Left lung (tissue), 10 donors: Measurements from ENCODE around the gene ERC2. TPM values are rescaled to one million over a fixed set of nuclear protein-coding genes. Genes with fewer than 3 reads are reported as not detected.
"Not testable (repeated sequence)": the region's sequence is repeated elsewhere in the genome, so short reads cannot be mapped to it uniquely, and the experiment has no call there.

Experiments
- ATAC-seq: fragments of 200-7000 bp; cut with Tn5 transposase; one replicate; pipeline ENCODE4 v1.9.1; 2020; ENCODE audit warnings: moderate library complexity
- DNase-seq, 4 donors: peaks; one replicate each; pipeline ENCODE4 v3.0.0-alpha.2; 2013 to 2020
- H3K27ac ChIP-seq, 2 donors: fragments of 200-600 bp; sonication (generic) in 1 of 2; one replicate each; pipeline versions ENCODE4 v1.5.0 to v1.8.0; 2020 to 2021
- H3K27me3 ChIP-seq, 2 donors: fragments of 200-600 bp; sonication (generic) in 1 of 2; one replicate each; pipeline versions ENCODE4 v1.5.0 to v1.8.0; 2020 to 2021
- H3K36me3 ChIP-seq, 2 donors: fragments of 200-600 bp; sonication (generic) in 1 of 2; one replicate each; pipeline versions ENCODE4 v1.5.0 to v1.8.0; 2020 to 2021
- H3K4me1 ChIP-seq, 2 donors: fragments of 200-600 bp; one replicate each; pipeline ENCODE4 v1.8.0; 2021
- H3K4me3 ChIP-seq, 2 donors: fragments of 200-600 bp; sonication (generic) in 1 of 2; one replicate each; pipeline versions ENCODE4 v1.5.0 to v1.8.0; 2020 to 2021; ENCODE audit warnings: mild to moderate bottlenecking in 1 of 2
- H3K9me3 ChIP-seq, 2 donors: fragments of 200-600 bp; sonication (generic) in 1 of 2; one replicate each; pipeline versions ENCODE4 v1.5.0 to v1.8.0; 2020 to 2021
- intact Hi-C, 2 donors: fragments of 100-400 bp; cut with DNase I; formaldehyde crosslinking; loops; one replicate each; pipeline versions ENCODE4 v1.11.2 to v1.14.2; 2022
- polyA plus RNA-seq, 6 donors: library from polyadenylated mRNA; unstranded; fragments of 120-200 nt; gene quantifications; one replicate each; pipeline ENCODE4 v1.2.1, GENCODE V29; 2013; ENCODE audit not compliant: insufficient read length in 6 of 6
- total RNA-seq, 2 donors: library from RNA; stranded (reverse); fragmentation: NEBNext Ultra II Directional; extraction: Animal tissue kit (Norgen Biotek cat#: 25700); gene quantifications; one replicate each; pipeline ENCODE4 v1.2.1, GENCODE V29; 2021
- TF ChIP-seq, protein P1 (sequence below), 2 donors: fragments of 200-600 bp; sonication (generic) in 1 of 2; IDR thresholded peaks; one replicate each; pipeline versions ENCODE4 v1.5.0 to v1.8.0; 2021; ENCODE audit warnings: antibody characterized with exemption in 2 of 2
- donor health status: DM: no; HTN: yes; CAD: no.
- donor health status: DM: no; HTN: no; CAD: no.

Gene ERC2
- total and polyA plus RNA-seq, 8 donors, result 1.6 to 3.3 (median 2.1) TPM

DNA sequence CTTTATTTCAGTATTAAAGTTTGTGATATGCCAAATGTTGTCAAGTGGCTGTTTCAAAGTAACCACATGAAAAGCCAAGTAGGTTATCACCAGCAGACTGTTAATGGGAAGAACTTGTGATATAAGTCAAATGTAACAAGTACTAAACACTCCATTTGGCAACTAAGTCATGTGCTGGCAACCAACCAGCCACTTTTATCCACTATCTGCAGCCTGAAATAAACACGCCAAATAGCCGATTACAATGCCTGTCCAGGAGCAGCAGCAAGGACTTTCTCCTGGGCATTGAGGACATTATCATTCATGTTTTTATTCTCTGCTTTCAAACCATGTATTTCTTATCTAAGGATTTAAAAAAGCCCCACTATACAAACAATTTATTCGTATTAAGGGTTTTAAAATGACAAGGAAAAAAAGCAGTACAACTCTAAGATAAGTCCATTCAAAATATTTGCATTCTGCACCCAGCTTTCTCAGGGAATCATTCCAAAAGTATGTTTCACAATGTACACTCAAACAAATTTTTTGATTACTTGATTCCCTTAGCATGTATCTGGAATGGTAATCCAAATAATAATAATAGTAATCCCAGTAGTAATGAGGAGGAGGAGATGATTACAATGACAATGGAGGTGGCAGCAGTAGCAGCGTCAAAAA lies 448.6 kb downstream of the ERC2 start:
- H3K27me3 ChIP-seq, result no peaks in the 10 kb centered on the region
- intact Hi-C loops, result no loop called here
- no peak overlapping the region for H3K4me3 ChIP-seq
- no peaks in the 10 kb centered on the region for H3K9me3 ChIP-seq
- no peaks in the 10 kb centered on the region for H3K4me1 ChIP-seq
- TF ChIP-seq, protein P1, sequence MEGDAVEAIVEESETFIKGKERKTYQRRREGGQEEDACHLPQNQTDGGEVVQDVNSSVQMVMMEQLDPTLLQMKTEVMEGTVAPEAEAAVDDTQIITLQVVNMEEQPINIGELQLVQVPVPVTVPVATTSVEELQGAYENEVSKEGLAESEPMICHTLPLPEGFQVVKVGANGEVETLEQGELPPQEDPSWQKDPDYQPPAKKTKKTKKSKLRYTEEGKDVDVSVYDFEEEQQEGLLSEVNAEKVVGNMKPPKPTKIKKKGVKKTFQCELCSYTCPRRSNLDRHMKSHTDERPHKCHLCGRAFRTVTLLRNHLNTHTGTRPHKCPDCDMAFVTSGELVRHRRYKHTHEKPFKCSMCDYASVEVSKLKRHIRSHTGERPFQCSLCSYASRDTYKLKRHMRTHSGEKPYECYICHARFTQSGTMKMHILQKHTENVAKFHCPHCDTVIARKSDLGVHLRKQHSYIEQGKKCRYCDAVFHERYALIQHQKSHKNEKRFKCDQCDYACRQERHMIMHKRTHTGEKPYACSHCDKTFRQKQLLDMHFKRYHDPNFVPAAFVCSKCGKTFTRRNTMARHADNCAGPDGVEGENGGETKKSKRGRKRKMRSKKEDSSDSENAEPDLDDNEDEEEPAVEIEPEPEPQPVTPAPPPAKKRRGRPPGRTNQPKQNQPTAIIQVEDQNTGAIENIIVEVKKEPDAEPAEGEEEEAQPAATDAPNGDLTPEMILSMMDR (IDR thresholded peaks at IDR 0.05), result no peak
- ATAC-seq, result peak; percentile 47
- H3K36me3 ChIP-seq, result no peaks in the 10 kb centered on the region
- DNase-seq, result peak in 2 of 4 donors; percentile 42 to 44
- no peak overlapping the region for H3K27ac ChIP-seq

DNA sequence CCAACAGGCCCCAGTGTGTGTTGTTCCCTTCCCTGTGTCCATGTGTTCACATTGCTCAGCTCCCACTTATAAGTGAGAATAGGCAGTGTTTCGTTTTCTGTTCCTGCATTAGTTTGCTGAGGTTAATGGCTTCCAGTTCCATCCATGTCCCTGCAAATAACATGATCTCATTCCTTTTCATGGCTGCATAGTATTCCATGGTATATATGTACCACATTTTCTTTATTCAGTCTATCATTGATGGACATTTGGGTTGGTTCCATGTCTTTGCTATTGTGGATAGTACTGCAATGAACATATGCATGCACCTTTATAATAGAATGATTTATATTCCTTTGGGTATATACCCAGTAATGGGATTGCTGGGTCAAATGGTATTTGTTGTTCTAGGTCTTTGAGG lies 452.9 kb downstream of the ERC2 start:
- intact Hi-C loops, result not testable (repeated sequence)

DNA sequence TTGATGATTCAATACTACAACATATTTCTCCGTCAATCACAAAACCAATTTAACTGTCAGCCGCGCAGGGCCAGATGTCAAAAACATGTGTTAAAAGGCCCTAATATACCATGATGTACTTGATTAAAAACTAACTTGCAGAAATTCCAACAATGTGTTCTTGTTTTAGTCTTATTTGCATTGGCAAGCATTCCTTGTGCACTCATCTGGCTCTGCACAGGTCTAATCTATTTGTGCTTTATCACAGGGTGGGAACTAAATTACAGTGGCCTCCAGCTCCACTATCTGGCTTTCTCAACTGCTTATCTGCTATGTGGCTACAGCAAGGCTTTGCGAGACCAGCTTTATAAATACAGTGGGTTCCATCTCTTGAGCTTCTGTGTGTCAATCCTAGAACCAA lies 455.5 kb downstream of the ERC2 start:
- H3K27ac ChIP-seq, result no peak overlapping the region
- TF ChIP-seq, protein P1 (IDR thresholded peaks at IDR 0.05), result no peak
- H3K36me3 ChIP-seq, result no peaks in the 10 kb centered on the region
- no peak for ATAC-seq
- intact Hi-C loops, result no loop called here
- no peak for DNase-seq
- H3K4me1 ChIP-seq, result no peaks in the 10 kb centered on the region
- no peaks in the 10 kb centered on the region for H3K9me3 ChIP-seq
- no peak overlapping the region for H3K4me3 ChIP-seq
- H3K27me3 ChIP-seq, result no peaks in the 10 kb centered on the region

More for the DNA sequence above, 452.9 kb downstream of the ERC2 start:
- H3K4me3 ChIP-seq, H3K9me3 ChIP-seq, H3K27ac ChIP-seq, H3K27me3 ChIP-seq, H3K4me1 ChIP-seq, DNase-seq, ATAC-seq, H3K36me3 ChIP-seq: not testable (repeated sequence)

DNA sequence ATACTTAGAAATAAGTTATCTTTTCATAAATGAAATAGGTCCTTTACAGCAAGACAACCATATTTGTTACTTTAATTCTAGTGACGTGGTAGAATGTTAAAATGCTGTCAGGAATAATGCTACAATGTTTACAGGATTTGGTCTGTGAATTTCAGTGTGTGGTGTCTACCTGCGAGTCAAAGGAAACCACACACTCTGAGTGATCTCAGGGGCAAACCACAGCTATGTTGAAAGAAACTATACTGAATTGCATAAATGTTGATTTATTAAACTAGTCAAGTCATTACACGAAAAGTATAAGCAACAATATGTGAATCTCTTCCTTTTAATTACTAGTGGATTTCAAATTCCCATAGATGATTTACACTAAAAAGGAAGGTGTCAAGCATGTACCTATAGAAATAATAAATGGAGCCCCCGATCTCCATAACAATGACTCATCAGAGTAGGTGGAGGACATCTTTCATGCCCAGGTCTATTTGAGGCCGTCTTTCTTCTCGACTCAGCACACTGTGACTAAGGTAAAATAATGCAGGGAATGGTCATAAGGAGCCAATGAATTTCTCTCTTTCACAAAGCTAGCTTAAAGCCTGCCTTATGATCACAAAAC lies 463.0 kb downstream of the ERC2 start:
- DNase-seq (no peak), ATAC-seq (no peak)
- TF ChIP-seq, protein P1 (IDR thresholded peaks at IDR 0.05), result no peak
- Histone ChIP-seq H3K4me3 (no peak overlapping the region), H3K27me3 (no peaks in the 10 kb centered on the region), H3K9me3 (no peaks in the 10 kb centered on the region), H3K4me1 (no peaks in the 10 kb centered on the region), H3K27ac (no peak overlapping the region), H3K36me3 (no peaks in the 10 kb centered on the region)
- intact Hi-C loops, result no loop called here

DNA sequence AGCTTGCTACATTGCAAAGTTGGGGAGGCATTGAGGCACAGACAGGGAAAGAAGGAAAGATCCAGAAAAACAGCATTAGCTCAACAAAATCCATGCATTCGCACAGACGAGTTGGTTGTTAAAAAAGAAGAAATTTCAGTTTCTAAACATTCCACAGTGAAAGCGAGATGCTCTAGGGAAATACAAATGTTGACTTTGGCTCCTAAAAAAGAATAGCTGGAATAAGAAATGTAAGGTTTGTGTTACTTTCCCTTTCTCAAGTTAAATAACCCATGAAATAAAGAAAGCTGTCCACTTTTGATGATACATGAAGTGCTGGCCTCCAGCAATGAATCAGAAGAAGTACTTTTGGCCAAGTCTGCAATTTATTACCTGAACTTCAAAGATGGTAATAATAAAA lies 465.1 kb downstream of the ERC2 start:
- ATAC-seq (no peak), DNase-seq (no peak)
- H3K27me3 ChIP-seq, result no peaks in the 10 kb centered on the region
- no peak overlapping the region for H3K27ac ChIP-seq
- no peak overlapping the region for H3K4me3 ChIP-seq
- H3K36me3 ChIP-seq, result no peaks in the 10 kb centered on the region
- TF ChIP-seq, protein P1 (IDR thresholded peaks at IDR 0.05), result no peak
- H3K4me1 ChIP-seq, result no peaks in the 10 kb centered on the region
- no peaks in the 10 kb centered on the region for H3K9me3 ChIP-seq
- intact Hi-C loops, result no loop called here
